GM23338 (cell line): ENCODE results near the gene GHR. TPM values are rescaled to one million over a fixed set of nuclear protein-coding genes. Genes with fewer than 3 reads are reported as not detected.

Experiments
- ATAC-seq: fragments of 200-7000 bp; cut with Tn5 transposase; 3 replicates; pipeline ENCODE4 v1.9.1; 2020
- DNase-seq: peaks from one replicate; pipeline ENCODE4 v3.0.0-alpha.2; 2015; ENCODE audit warnings: low spot score
- H2AFZ ChIP-seq: fragments of 200-600 bp; sonication (generic); 2 replicates; pipeline ENCODE4 v1.8.0; 2016; ENCODE audit warnings: antibody characterized with exemption, mild to moderate bottlenecking, moderate library complexity
- H3F3A ChIP-seq: fragments of 200-600 bp; sonication (generic); replicated peaks from 2 replicates; pipeline ENCODE4 v1.8.0; 2017; ENCODE audit warnings: antibody characterized with exemption, mixed run types, low read depth
- H3K27ac ChIP-seq: fragments of 200-600 bp; sonication (generic); 2 replicates; pipeline ENCODE4 v1.6.1; 2016; ENCODE audit warnings: low read depth
- H3K27me3 ChIP-seq: fragments of 200-600 bp; sonication (generic); 2 replicates; pipeline ENCODE4 v1.8.0; 2016; ENCODE audit warnings: mild to moderate bottlenecking, mixed run types, moderate library complexity; ENCODE audit not compliant: insufficient read depth
- H3K36me3 ChIP-seq: fragments of 200-600 bp; sonication (generic); 2 replicates; pipeline ENCODE4 v1.8.0; 2016; ENCODE audit warnings: mild to moderate bottlenecking; ENCODE audit not compliant: insufficient read depth
- H3K4me1 ChIP-seq: fragments of 200-600 bp; sonication (generic); 2 replicates; pipeline ENCODE4 v1.8.0; 2016; ENCODE audit warnings: mild to moderate bottlenecking, moderate library complexity; ENCODE audit not compliant: insufficient read depth
- H3K4me2 ChIP-seq: fragments of 200-600 bp; sonication (generic); 2 replicates; pipeline ENCODE4 v1.7.1; 2017; ENCODE audit warnings: mixed run types
- H3K4me3 ChIP-seq: fragments of 200-600 bp; sonication (generic); 2 replicates; pipeline ENCODE4 v1.6.1; 2016; ENCODE audit warnings: mixed run types
- H3K79me2 ChIP-seq: fragments of 200-600 bp; sonication (generic); replicated peaks from 2 replicates; pipeline ENCODE4 v1.8.0; 2017; ENCODE audit warnings: mild to moderate bottlenecking; ENCODE audit not compliant: insufficient read depth
- H3K9me2 ChIP-seq: fragments of 200-600 bp; sonication (generic); 2 replicates; pipeline ENCODE4 v1.8.0; 2017; ENCODE audit not compliant: insufficient read depth
- H4K20me1 ChIP-seq: fragments of 200-600 bp; sonication (generic); replicated peaks from 2 replicates; pipeline ENCODE4 v1.8.0; 2017; ENCODE audit warnings: mild to moderate bottlenecking; ENCODE audit not compliant: insufficient read depth
- H3K27ac Mint-ChIP-seq: 2 replicates; pipeline ENCODE4 v1.8.0; 2020; ENCODE audit warnings: inconsistent platforms, mild to moderate bottlenecking, moderate library complexity, mixed read lengths
- H3K27me3 Mint-ChIP-seq: 3 replicates; pipeline ENCODE4 v1.8.0; 2022; ENCODE audit warnings: low read depth, mild to moderate bottlenecking, moderate library complexity, mixed read lengths, inconsistent platforms; ENCODE audit not compliant: insufficient read depth, poor library complexity
- H3K36me3 Mint-ChIP-seq: 3 replicates; pipeline ENCODE4 v1.8.0; 2021; ENCODE audit warnings: low read depth, mild to moderate bottlenecking, inconsistent platforms, moderate library complexity, mixed read lengths
- H3K4me1 Mint-ChIP-seq: 3 replicates; pipeline ENCODE4 v1.8.0; 2020; ENCODE audit warnings: mild to moderate bottlenecking, inconsistent platforms, mixed read lengths
- H3K4me3 Mint-ChIP-seq: 3 replicates; pipeline ENCODE4 v1.8.0; 2021; ENCODE audit warnings: moderate library complexity, mild to moderate bottlenecking, inconsistent platforms, mixed read lengths
- H3K9me3 Mint-ChIP-seq: 3 replicates; pipeline ENCODE4 v1.8.0; 2020; ENCODE audit warnings: moderate library complexity, mild to moderate bottlenecking, inconsistent platforms, mixed read lengths
- CREB1 ChIP-seq: fragments of 250-450 bp; sonication (Bioruptor Pico); IDR thresholded peaks from 2 replicates; pipeline ENCODE4 v1.5.0; 2020; ENCODE audit warnings: low read depth, mild to moderate bottlenecking, moderate library complexity
- EZH2 ChIP-seq: fragments of 200-600 bp; sonication (generic); IDR thresholded peaks from one replicate; pipeline ENCODE4 v1.8.0; 2017; ENCODE audit warnings: antibody characterized with exemption, mild to moderate bottlenecking, low read depth; ENCODE audit not compliant: unreplicated experiment
- EZH2phosphoT487 ChIP-seq: fragments of 200-600 bp; sonication (generic); IDR thresholded peaks from one replicate; pipeline ENCODE4 v1.8.1; 2018; ENCODE audit warnings: antibody characterized with exemption; ENCODE audit not compliant: unreplicated experiment
- JUNB ChIP-seq: IDR thresholded peaks from one replicate; pipeline ENCODE4 v1.6.1; 2016; ENCODE audit warnings: antibody characterized with exemption; ENCODE audit not compliant: unreplicated experiment
- NANOG ChIP-seq: IDR thresholded peaks from 2 replicates; pipeline ENCODE4 v1.6.1; 2016; ENCODE audit warnings: antibody characterized with exemption, borderline replicate concordance
- POLR2AphosphoS5 ChIP-seq: IDR thresholded peaks from 2 replicates; pipeline ENCODE4 v1.6.1; 2016; ENCODE audit warnings: antibody characterized with exemption, low read depth
- STAT1 ChIP-seq: IDR thresholded peaks from one replicate; pipeline ENCODE4 v1.6.1; 2016; ENCODE audit warnings: antibody characterized with exemption; ENCODE audit not compliant: unreplicated experiment
- ZNF114 ChIP-seq: fragments of 250-450 bp; sonication (Bioruptor Pico); IDR thresholded peaks from 2 replicates; pipeline ENCODE4 v1.5.0; 2020; ENCODE audit warnings: mild to moderate bottlenecking, moderate library complexity
- ZNF331 ChIP-seq: fragments of 250-450 bp; sonication (Bioruptor Pico); IDR thresholded peaks from 2 replicates; pipeline ENCODE4 v1.5.0; 2020; ENCODE audit warnings: low read depth, mild to moderate bottlenecking, moderate library complexity
- polyA plus RNA-seq: library from polyadenylated mRNA; unstranded; fragments of >200 nt; fragmentation: Nextera tagmentation; extraction: Ambion mirVana; gene quantifications from 2 replicates; pipeline ENCODE4 v1.2.1, GENCODE V29; 2016
- total RNA-seq: library from RNA; depleted of rRNA; stranded (reverse); fragments of >200 nt; shearing (Covaris generic); gene quantifications from 2 replicates; pipeline ENCODE4 v1.2.3, GENCODE V29; 2014
- TF ChIP-seq, protein P1 (sequence below): IDR thresholded peaks from 2 replicates; pipeline ENCODE4 v1.6.1; 2016; ENCODE audit warnings: antibody characterized with exemption
- TF ChIP-seq, protein P2 (sequence below): fragments of 250-450 bp; sonication (Bioruptor Pico); IDR thresholded peaks from 2 replicates; pipeline ENCODE4 v1.5.0; 2020; ENCODE audit warnings: mild to moderate bottlenecking, moderate library complexity
- TF ChIP-seq, protein P3 (sequence below), 2 experiments: fragments of 200-600 bp in 1 of 2; sonication (generic) in 1 of 2; conservative IDR thresholded peaks; 2 replicates each; pipeline versions ENCODE4 v1.5.1 to v1.6.1; 2016 to 2017; ENCODE audit warnings: antibody characterized with exemption in 2 of 2, low read depth in 2 of 2, mild to moderate bottlenecking in 2 of 2, moderate library complexity in 1 of 2
- TF ChIP-seq, protein P4 (sequence below): IDR thresholded peaks from one replicate; pipeline ENCODE4 v1.6.1; 2018; ENCODE audit warnings: antibody characterized with exemption; ENCODE audit not compliant: unreplicated experiment

GHR gene
- total and polyA plus RNA-seq, 2 experiments from 2014 or later = 0.21 to 1.9 TPM

DNA sequence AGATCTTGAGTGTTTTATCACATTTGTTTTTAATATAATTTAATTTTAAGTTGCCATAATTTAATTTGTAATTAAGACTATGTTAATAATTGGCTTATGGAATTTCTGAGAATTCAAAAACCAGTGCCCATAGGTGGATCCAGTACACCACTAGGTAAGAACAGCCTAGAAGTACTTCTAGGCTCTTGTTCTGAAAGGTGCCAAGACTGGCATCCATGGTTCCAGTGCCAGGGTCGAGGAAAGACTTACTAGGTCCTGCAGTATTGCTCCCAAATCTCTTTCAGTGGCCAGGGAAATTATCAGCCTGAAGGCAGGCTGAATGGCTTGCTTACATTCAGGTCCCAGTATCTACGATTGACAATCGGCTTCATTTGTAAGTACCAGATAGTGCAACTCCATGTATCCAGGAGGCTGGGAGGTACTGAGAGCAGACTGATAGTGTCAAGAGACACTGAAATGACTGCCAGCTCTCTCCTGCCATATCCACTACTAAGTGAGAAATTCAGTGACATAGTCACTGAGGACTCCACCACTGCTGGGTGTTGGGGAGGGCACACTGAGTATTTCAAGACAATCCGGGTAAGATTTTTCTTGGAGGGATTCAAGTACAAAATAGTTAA is 174.2 kb downstream of the GHR start:
- H3K4me1 Mint-ChIP-seq = peaks cover 4% of the 10 kb centered on the region; the same call in 2 of the 3 replicates
- Histone ChIP-seq H3K4me2 (no peak overlapping the region), H2AFZ (no peak overlapping the region), H4K20me1 (no peaks in the 10 kb centered on the region), H3K36me3 (no peaks in the 10 kb centered on the region), H3K27ac (no peak overlapping the region), H3K9me2 (no peaks in the 10 kb centered on the region), H3K27me3 (no peaks in the 10 kb centered on the region), H3K79me2 (no peaks in the 10 kb centered on the region), H3K4me3 (no peak overlapping the region), H3K4me1 (no peaks in the 10 kb centered on the region), H3F3A (no peaks in the 10 kb centered on the region)
- H3K27me3 Mint-ChIP-seq = no peaks in the 10 kb centered on the region
- H3K27ac Mint-ChIP-seq = no peak overlapping the region
- no peak for DNase-seq
- no peak for ATAC-seq
- H3K36me3 Mint-ChIP-seq = no peaks in the 10 kb centered on the region
- no peak overlapping the region for H3K4me3 Mint-ChIP-seq
- TF ChIP-seq STAT1 (no peak), NANOG (no peak), JUNB (no peak), CREB1 (CRISPR knock-in tag) (no peak), EZH2phosphoT487 (no peak), ZNF331 (no peak), ZNF114 (CRISPR knock-in tag) (no peak), EZH2 (no peak), POLR2AphosphoS5 (no peak)
- TF ChIP-seq, protein P1, sequence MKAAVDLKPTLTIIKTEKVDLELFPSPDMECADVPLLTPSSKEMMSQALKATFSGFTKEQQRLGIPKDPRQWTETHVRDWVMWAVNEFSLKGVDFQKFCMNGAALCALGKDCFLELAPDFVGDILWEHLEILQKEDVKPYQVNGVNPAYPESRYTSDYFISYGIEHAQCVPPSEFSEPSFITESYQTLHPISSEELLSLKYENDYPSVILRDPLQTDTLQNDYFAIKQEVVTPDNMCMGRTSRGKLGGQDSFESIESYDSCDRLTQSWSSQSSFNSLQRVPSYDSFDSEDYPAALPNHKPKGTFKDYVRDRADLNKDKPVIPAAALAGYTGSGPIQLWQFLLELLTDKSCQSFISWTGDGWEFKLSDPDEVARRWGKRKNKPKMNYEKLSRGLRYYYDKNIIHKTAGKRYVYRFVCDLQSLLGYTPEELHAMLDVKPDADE = no peak
- TF ChIP-seq, protein P2, sequence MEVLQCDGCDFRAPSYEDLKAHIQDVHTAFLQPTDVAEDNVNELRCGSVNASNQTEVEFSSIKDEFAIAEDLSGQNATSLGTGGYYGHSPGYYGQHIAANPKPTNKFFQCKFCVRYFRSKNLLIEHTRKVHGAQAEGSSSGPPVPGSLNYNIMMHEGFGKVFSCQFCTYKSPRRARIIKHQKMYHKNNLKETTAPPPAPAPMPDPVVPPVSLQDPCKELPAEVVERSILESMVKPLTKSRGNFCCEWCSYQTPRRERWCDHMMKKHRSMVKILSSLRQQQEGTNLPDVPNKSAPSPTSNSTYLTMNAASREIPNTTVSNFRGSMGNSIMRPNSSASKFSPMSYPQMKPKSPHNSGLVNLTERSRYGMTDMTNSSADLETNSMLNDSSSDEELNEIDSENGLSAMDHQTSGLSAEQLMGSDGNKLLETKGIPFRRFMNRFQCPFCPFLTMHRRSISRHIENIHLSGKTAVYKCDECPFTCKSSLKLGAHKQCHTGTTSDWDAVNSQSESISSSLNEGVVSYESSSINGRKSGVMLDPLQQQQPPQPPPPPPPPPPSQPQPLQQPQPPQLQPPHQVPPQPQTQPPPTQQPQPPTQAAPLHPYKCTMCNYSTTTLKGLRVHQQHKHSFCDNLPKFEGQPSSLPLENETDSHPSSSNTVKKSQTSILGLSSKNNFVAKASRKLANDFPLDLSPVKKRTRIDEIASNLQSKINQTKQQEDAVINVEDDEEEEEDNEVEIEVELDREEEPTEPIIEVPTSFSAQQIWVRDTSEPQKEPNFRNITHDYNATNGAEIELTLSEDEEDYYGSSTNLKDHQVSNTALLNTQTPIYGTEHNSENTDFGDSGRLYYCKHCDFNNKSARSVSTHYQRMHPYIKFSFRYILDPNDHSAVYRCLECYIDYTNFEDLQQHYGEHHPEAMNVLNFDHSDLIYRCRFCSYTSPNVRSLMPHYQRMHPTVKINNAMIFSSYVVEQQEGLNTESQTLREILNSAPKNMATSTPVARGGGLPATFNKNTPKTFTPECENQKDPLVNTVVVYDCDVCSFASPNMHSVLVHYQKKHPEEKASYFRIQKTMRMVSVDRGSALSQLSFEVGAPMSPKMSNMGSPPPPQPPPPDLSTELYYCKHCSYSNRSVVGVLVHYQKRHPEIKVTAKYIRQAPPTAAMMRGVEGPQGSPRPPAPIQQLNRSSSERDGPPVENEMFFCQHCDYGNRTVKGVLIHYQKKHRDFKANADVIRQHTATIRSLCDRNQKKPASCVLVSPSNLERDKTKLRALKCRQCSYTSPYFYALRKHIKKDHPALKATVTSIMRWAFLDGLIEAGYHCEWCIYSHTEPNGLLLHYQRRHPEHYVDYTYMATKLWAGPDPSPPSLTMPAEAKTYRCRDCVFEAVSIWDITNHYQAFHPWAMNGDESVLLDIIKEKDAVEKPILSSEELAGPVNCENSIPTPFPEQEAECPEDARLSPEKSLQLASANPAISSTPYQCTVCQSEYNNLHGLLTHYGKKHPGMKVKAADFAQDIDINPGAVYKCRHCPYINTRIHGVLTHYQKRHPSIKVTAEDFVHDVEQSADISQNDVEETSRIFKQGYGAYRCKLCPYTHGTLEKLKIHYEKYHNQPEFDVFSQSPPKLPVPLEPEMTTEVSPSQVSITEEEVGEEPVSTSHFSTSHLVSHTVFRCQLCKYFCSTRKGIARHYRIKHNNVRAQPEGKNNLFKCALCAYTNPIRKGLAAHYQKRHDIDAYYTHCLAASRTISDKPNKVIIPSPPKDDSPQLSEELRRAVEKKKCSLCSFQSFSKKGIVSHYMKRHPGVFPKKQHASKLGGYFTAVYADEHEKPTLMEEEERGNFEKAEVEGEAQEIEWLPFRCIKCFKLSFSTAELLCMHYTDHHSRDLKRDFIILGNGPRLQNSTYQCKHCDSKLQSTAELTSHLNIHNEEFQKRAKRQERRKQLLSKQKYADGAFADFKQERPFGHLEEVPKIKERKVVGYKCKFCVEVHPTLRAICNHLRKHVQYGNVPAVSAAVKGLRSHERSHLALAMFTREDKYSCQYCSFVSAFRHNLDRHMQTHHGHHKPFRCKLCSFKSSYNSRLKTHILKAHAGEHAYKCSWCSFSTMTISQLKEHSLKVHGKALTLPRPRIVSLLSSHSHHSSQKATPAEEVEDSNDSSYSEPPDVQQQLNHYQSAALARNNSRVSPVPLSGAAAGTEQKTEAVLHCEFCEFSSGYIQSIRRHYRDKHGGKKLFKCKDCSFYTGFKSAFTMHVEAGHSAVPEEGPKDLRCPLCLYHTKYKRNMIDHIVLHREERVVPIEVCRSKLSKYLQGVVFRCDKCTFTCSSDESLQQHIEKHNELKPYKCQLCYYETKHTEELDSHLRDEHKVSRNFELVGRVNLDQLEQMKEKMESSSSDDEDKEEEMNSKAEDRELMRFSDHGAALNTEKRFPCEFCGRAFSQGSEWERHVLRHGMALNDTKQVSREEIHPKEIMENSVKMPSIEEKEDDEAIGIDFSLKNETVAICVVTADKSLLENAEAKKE (CRISPR knock-in tag) = no peak
- TF ChIP-seq, protein P3, sequence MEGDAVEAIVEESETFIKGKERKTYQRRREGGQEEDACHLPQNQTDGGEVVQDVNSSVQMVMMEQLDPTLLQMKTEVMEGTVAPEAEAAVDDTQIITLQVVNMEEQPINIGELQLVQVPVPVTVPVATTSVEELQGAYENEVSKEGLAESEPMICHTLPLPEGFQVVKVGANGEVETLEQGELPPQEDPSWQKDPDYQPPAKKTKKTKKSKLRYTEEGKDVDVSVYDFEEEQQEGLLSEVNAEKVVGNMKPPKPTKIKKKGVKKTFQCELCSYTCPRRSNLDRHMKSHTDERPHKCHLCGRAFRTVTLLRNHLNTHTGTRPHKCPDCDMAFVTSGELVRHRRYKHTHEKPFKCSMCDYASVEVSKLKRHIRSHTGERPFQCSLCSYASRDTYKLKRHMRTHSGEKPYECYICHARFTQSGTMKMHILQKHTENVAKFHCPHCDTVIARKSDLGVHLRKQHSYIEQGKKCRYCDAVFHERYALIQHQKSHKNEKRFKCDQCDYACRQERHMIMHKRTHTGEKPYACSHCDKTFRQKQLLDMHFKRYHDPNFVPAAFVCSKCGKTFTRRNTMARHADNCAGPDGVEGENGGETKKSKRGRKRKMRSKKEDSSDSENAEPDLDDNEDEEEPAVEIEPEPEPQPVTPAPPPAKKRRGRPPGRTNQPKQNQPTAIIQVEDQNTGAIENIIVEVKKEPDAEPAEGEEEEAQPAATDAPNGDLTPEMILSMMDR (conservative IDR thresholded peaks at IDR 0.05; ENCODE audit: low read depth in 2 of 2) = no peak
- TF ChIP-seq, protein P4, sequence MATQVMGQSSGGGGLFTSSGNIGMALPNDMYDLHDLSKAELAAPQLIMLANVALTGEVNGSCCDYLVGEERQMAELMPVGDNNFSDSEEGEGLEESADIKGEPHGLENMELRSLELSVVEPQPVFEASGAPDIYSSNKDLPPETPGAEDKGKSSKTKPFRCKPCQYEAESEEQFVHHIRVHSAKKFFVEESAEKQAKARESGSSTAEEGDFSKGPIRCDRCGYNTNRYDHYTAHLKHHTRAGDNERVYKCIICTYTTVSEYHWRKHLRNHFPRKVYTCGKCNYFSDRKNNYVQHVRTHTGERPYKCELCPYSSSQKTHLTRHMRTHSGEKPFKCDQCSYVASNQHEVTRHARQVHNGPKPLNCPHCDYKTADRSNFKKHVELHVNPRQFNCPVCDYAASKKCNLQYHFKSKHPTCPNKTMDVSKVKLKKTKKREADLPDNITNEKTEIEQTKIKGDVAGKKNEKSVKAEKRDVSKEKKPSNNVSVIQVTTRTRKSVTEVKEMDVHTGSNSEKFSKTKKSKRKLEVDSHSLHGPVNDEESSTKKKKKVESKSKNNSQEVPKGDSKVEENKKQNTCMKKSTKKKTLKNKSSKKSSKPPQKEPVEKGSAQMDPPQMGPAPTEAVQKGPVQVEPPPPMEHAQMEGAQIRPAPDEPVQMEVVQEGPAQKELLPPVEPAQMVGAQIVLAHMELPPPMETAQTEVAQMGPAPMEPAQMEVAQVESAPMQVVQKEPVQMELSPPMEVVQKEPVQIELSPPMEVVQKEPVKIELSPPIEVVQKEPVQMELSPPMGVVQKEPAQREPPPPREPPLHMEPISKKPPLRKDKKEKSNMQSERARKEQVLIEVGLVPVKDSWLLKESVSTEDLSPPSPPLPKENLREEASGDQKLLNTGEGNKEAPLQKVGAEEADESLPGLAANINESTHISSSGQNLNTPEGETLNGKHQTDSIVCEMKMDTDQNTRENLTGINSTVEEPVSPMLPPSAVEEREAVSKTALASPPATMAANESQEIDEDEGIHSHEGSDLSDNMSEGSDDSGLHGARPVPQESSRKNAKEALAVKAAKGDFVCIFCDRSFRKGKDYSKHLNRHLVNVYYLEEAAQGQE = no peak
- peaks cover 13% of the 10 kb centered on the region; the same call in 2 of the 3 replicates for H3K9me3 Mint-ChIP-seq
